Measurements from ENCODE around the gene UPK1B.
"Not testable (repeated sequence)": the region's sequence is repeated elsewhere in the genome, so short reads cannot be mapped to it uniquely, and the experiment has no call there.

Gene UPK1B

DNA sequence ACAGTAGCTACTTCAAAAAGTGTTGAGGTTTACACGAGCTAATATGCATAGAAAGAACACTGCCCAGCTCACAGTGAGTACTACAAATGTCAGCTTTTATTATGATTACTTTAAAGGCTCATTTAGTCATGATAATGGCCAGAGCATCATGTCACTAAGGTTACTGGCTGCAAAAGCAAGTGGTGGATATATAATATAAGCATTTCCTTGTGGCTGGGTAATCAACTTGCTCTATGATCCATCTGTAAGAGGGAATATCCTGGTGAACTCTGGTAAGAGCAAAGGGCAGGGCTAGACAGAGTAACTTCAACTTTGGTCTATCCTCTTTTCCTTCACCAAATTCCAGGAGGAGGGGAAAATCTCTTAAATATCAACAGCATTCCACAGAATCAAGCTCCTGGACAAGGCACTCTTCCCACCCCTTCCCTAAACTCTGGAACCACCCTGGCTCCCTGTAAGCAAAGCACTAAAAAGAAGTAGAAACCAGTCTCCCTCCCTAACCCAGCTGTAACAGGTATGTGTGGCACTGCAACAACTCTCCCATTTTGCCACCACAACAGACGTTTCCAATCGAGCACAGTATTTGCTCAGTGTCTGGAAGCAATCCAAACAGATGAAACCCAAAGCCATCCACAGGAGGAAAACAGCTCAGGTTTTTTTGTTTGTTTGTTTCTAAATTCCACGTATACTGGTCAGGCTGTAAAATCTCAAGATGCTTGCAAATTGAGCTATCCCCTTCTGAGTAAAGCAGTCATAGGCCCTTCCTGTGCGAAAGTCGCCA lies 53.9 kb downstream of the UPK1B start:
- DNase-seq = no peak

DNA sequence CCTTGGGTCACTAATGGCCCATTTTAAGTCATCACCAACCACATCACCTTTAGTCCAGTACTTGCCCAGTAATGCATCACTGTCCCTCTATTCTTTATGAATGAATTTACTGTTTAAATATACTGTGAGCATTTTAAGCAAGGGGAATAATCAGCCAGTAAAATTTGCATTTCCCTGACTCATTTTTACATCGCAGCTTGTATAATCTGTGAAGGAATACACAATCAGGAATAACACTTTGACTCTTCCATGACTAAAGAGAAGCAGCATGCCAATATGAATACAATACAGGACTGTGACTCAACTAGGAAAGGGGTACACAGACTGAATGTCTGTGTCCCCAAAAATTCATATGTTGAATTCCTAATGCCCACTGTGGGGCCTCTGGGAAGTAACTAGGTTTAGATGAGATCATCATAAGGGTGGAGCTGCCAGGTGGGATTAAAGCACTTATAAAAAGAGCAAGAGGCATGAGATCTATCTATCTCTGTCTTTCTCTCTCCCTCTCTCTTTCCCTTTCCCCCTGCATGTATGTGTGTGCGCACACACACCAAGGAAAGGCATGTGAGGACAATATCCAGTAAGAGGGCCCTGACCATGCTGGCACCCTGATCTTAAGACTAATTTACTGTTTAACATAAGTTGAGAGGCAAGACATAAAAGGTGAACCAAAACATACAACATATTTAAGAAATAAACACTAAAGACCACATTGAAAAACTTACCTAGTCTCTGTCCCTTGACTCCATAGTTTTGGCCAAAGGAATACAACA lies 55.2 kb downstream of the UPK1B start:
- no peak for DNase-seq

GRCh38 chr3:119229190-119229589 lies 55.8 kb downstream of the UPK1B start:
- no peak for DNase-seq

- no peak for DNase-seq
These were observed 56.7 kb downstream of the UPK1B start for GRCh38 chr3:119230071-119230470.

- no peak for DNase-seq
These were observed 57.3 kb downstream of the UPK1B start for GRCh38 chr3:119230745-119231144.

GRCh38 chr3:119234610-119235009 lies 61.2 kb downstream of the UPK1B start:
- no peak for DNase-seq

- DNase-seq = no peak
These were observed 61.8 kb downstream of the UPK1B start for GRCh38 chr3:119235151-119235550.

DNA sequence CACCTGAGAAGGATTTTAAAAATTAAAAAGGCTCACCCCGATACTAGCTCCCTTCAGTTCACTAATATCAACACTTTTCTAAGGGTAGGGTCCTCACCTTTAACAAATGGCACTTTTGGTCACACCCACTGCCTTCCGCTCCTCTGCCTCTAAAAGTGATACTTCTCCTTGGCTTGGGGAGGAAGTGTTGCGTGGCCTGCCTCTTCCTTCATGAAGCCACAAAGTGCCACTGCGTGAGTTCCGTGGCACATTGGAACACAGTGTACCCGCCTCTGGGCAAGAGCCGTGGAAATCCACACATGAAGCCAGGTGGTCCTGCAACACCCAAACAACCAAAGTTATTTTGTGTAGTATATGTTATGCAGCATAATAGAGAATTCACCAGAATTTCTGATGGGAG lies 63.4 kb downstream of the UPK1B start:
- no peak for DNase-seq

DNA sequence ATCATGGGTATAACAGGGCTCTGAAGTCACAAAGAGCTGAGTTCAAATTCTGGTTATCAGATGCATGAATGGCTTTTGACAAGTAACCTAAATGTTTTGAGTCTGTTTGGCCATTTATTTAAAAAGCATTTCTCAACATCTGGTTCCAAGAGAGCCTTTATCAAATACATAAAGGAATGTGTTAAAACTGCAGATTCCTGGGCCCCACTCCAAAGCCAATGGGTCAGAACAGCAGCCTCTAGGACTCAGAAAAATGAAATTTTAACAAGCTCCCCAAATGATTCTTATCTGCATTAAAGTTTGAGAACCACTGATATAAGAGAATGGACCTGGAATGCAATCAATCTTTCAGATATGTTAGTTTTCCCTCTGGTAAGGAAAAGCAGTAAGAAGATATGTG lies 63.9 kb downstream of the UPK1B start:
- DNase-seq = no peak

DNA sequence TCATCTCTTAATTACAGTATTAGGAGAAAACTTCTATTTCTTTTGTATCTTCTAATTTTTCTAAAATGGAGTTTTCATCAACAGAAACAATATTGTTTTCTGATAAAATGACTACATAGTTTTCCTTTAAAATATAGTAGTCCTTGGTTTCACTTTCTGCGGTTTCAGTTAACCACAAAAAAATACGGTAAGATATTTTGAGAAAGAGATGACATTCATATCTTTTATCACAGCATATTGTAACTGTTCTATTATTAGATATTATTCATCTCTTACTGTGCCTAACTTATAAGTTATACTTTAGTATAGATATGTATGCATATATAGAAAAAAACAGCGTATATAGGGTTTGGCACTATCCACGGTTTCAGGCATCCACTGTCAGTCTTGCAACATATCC lies 65.0 kb downstream of the UPK1B start:
- DNase-seq = no peak

GRCh38 chr3:119239206-119239820 lies 65.9 kb downstream of the UPK1B start:
- DNase-seq = no peak

GRCh38 chr3:119240101-119240590 lies 66.7 kb downstream of the UPK1B start:
- DNase-seq = no peak

DNA sequence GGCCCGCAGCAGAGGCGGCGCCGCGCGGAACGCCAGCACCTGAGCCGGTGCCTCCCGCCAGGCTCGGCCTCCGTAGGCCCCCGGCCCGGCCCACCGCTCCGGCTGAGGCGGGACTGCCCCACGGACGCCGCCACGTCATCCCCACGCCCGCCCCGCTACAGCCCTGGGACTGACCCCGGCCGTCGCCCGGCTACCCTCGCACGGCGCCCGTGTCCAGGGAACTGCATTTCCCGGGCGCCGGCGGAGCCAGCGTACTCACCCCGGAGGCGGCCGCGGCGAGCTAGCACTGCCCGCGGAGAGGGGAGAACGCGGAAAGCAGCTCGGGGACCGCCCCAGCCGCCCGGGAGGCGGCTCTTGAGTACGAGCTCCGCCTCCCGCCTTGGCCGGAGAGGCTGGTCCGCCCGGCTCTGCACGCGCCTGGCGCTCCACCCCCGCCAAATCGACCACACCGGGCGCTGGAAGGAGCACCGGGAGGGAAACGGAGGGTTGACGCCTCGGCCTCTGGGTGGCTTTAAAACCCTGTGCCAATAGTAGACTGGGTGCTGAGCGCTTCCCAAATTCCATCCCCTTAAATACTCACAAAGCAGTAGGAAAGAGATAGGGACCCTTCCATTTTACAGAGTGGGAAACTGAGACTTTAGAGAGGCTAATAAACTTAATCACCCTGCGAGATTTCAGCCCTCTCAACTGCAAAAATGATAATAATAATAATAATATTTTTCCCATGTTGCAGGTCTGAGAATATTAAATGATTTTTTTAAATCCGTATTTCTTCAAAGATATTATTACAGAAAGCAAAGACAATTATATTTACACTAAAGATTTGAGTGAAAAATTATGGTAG lies 67.4 kb downstream of the UPK1B start, which contains the start of gene B4GALT4:
TSS of gene B4GALT4 (minus strand) at position 288 of the 844 bp plus-strand sequence. CDS start 10,779 bp downstream, outside the sequence.
- peak; percentile 48 for DNase-seq

DNA sequence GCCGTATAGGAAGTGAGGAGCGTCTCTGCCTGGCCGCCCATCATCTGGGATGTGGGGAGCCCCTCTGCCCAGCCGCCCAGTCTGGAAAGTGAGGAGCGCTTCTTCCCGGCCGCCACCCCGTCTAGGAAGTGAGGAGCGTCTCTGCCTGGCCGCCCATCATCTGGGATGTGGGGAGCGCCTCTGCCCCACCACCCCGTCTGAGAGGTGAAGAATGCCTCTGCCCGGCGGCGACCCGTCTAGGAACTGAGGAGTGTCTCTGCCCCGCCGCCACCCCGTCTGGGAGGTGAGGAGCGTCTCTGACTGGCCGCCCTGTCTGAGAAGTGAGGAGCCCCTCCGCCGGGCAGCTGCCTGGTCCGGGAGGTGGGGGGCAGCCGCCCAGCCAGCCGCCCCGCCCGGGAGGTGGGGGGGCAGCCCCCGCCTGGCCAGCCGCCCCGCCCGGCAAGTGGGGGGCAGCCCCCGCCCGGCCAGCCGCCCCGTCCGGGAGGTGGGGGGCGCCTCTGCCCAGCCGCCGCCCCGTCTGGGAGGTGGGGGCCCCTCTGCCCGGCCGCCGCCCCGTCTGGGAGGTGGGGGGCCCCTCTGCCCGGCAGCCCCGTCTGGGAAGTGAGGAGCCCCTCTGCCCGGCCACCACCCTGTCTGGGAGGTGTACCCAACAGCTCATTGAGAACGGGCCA lies 69.1 kb downstream of the UPK1B start:
- peak; percentile 12 for DNase-seq

DNA sequence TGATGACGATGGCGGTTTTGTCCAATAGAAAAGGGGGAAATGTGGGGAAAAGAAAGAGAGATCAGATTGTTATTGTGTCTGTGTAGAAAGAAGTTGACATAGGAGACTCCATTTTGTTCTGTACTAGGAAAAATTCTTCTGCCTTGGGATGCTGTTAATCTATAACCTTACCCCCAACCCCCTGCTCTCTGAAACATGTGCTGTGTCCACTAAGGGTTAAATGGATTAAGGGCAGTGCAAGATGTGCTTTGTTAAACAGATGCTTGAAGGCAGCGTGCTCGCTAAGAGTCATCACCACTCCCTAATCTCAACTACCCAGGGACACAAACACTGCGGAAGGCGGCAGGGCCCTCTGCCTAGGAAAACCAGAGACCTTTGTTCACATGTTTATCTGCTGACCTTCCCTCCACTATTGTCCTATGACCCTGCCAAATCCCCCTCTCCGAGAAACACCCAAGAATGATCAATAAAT lies 69.7 kb downstream of the UPK1B start:
- DNase-seq = not testable (repeated sequence)

GRCh38 chr3:119243712-119244111 lies 70.3 kb downstream of the UPK1B start:
- DNase-seq = no peak

DNA sequence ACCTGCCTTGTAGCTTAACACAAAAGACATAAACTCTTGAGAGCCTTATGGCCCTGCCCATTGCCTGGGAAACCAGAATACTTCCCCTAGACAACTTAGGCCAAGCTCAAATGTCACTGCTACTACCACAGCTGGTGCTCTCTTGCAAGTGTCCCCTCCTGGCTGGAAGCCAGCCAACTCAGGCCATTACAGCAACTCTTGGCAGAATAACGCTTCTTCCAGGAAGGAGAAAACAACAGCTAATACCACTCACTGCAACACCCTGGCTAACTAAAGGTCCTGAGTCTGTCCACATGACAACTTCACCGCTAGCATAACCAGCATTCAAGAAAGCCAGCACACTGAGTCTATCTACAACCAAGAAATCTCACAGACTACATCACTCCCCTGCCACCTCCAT lies 72.4 kb downstream of the UPK1B start:
- DNase-seq = no peak
